Gastrocnemius medialis (tissue), 4 donors: ENCODE measurements around the gene PLPP1. TPM values are rescaled to one million over a fixed set of nuclear protein-coding genes. Genes with fewer than 3 reads are reported as not detected.

ENCODE experiments used
- ATAC-seq, 2 donors: fragments of 150-250 bp; one replicate each; pipeline ENCODE4 v1.9.1; 2016
- DNase-seq, 2 donors: peaks; one replicate each; pipeline ENCODE4 v3.0.0-alpha.2; 2019
- H3K27ac ChIP-seq, 4 donors: fragments of 200-600 bp; sonication (generic); 1 replicate in 1 of 4; 2 replicates in 3 of 4; pipeline ENCODE4 v1.5.1; 2016 to 2018; ENCODE audit warnings: mild to moderate bottlenecking in 2 of 4, moderate library complexity in 1 of 4
- H3K27me3 ChIP-seq, 3 donors: fragments of 200-600 bp; sonication (generic) in 2 of 3; 1 replicate in 1 of 3; 2 replicates in 2 of 3; pipeline versions ENCODE4 v1.5.1 to v1.6.0; 2016 to 2019; ENCODE audit warnings: mild to moderate bottlenecking in 1 of 3, moderate library complexity in 1 of 3
- H3K36me3 ChIP-seq, 2 donors: fragments of 200-600 bp; sonication (generic) in 1 of 2; one replicate each; pipeline ENCODE4 v1.5.1; 2017 to 2018
- H3K4me1 ChIP-seq, 2 donors: fragments of 200-600 bp; sonication (generic) in 1 of 2; one replicate each; pipeline ENCODE4 v1.5.1; 2016 to 2017; ENCODE audit warnings: mild to moderate bottlenecking in 2 of 2
- H3K4me3 ChIP-seq, 4 donors: fragments of 200-600 bp; sonication (generic) in 3 of 4; 1 replicate in 1 of 4; 2 replicates in 3 of 4; pipeline ENCODE4 v1.5.1; 2016 to 2019; ENCODE audit warnings: mild to moderate bottlenecking in 2 of 4
- H3K9me3 ChIP-seq, 3 donors: fragments of 200-600 bp; sonication (generic) in 2 of 3; 1 replicate in 1 of 3; 2 replicates in 2 of 3; pipeline ENCODE4 v1.5.1; 2016 to 2019
- POLR2A ChIP-seq, 2 donors: fragments of 450-650 bp; IDR thresholded peaks; one replicate each; pipeline ENCODE4 v1.6.1; 2017; ENCODE audit warnings: antibody characterized with exemption in 2 of 2, mild to moderate bottlenecking in 2 of 2, moderate library complexity in 2 of 2
- in situ Hi-C, 4 donors: fragments of 200-750 bp; cut with MboI; loops; one replicate each; pipeline versions ENCODE4 v1.15.0 to v1.8.0; 2017; ENCODE audit warnings: low sequenced_read_pairs in 4 of 4
- intact Hi-C: fragments of 100-400 bp; cut with DNase I; formaldehyde crosslinking; loops from one replicate; pipeline ENCODE4 v1.15.1; 2023; ENCODE audit warnings: low total_unique reads
- total RNA-seq, 4 donors: library from RNA; depleted of rRNA; stranded (reverse); fragments of >200 nt; gene quantifications; one replicate each; pipeline versions ENCODE4 v1.1.0 to v1.2.3, GENCODE V29; 2016
- TF ChIP-seq, protein P1 (sequence below), 5 experiments: fragments of 450-650 bp in 3 of 5; fragments of 200-600 bp in 2 of 5; sonication (generic) in 2 of 5; IDR thresholded peaks in 4 of 5; conservative IDR thresholded peaks in 1 of 5; 1 replicate in 4 of 5; 2 replicates in 1 of 5; pipeline ENCODE4 v1.5.1; 2016 to 2019; ENCODE audit warnings: antibody characterized with exemption in 5 of 5, mild to moderate bottlenecking in 3 of 5, moderate library complexity in 3 of 5

Gene PLPP1
- total RNA-seq, 4 donors from 2014 or later = 79.8 to 147 (median 91.5) TPM

DNA sequence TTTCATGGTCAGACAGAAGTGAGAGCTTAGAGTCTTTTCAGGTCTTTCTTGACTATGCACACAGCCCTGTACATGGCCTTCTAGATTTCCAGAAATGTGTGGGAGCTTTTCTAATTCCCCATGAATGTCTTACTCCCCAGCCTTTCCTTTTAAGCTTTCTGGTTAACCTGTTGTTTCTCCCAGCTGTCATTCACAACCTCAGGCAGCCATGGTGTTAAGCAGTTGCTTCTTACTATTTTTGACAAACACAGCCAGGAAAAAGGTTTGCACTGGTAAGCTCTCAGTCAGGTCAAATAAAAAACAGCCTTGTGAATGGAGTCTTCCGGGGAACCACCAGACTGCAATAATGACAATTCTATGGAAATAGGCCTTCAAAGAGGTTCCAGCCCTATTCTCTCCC is 142.1 kb downstream of the PLPP1 start:
- Histone ChIP-seq H3K4me3 (no peak overlapping the region), H3K4me1 (no peaks in the 10 kb centered on the region), H3K9me3 (no peaks in the 10 kb centered on the region), H3K27ac (no peak overlapping the region), H3K36me3 (peaks cover 0 to 31% of the 10 kb centered on the region in 2 donors), H3K27me3 (no peaks in the 10 kb centered on the region)
- in situ Hi-C loops (no loop called here), intact Hi-C loops (no loop called here)
- DNase-seq (no peak), ATAC-seq (no peak)
- TF ChIP-seq, protein P1, sequence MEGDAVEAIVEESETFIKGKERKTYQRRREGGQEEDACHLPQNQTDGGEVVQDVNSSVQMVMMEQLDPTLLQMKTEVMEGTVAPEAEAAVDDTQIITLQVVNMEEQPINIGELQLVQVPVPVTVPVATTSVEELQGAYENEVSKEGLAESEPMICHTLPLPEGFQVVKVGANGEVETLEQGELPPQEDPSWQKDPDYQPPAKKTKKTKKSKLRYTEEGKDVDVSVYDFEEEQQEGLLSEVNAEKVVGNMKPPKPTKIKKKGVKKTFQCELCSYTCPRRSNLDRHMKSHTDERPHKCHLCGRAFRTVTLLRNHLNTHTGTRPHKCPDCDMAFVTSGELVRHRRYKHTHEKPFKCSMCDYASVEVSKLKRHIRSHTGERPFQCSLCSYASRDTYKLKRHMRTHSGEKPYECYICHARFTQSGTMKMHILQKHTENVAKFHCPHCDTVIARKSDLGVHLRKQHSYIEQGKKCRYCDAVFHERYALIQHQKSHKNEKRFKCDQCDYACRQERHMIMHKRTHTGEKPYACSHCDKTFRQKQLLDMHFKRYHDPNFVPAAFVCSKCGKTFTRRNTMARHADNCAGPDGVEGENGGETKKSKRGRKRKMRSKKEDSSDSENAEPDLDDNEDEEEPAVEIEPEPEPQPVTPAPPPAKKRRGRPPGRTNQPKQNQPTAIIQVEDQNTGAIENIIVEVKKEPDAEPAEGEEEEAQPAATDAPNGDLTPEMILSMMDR (IDR thresholded peaks at IDR 0.05 in 4 of 5, conservative IDR thresholded peaks at IDR 0.05 in 1 of 5) = no peak
- no peak for TF ChIP-seq POLR2A (IDR thresholded peaks at IDR 0.05)

DNA sequence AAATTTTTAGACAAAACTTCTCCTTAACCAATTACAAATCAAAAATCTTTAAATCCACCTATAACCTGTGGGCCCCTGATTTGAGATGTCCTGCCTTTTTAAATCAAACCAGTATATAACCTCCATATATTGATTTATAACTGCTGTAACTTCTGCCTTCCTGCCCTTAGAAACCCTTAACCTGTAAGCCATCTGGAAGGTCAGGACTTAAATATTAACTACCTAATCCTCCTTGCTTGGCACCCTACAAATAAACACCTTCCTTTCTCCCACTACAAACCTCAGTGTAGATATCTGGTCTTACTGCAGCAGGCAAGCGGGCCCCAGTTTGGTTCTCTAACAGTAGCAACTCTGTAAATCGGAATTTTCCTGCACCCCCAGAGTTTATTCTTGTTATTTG is 143.1 kb downstream of the PLPP1 start:
- DNase-seq = no peak
- no peaks in the 10 kb centered on the region for H3K27me3 ChIP-seq
- H3K36me3 ChIP-seq = peaks cover 0 to 36% of the 10 kb centered on the region in 2 donors
- ATAC-seq = no peak
- no peaks in the 10 kb centered on the region for H3K9me3 ChIP-seq
- intact Hi-C loops = no loop called here
- in situ Hi-C loops = no loop called here
- no peak for TF ChIP-seq POLR2A (IDR thresholded peaks at IDR 0.05)
- TF ChIP-seq, protein P1 (IDR thresholded peaks at IDR 0.05 in 4 of 5, conservative IDR thresholded peaks at IDR 0.05 in 1 of 5) = no peak
- H3K4me1 ChIP-seq = no peaks in the 10 kb centered on the region
- H3K27ac ChIP-seq = no peak overlapping the region
- H3K4me3 ChIP-seq = no peak overlapping the region

DNA sequence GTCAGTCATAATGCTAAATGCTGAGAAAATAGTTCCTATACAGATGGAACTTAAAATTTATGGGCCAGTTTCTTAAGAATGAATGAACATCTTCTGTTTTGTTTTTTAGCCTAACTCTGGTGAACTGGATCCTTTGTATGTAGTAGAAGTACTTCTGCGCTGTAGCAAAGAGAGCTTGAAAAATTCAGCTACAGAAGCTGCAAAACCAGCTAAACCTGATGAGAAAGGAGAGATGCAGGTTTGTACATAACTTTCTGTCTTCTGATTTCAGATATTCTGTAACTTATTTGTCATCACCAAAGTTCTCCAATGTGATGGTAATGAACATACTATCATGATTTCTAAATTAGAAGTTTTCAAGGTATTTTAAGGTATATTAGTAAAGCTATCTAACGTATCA is 146.9 kb downstream of the PLPP1 start:
- Histone ChIP-seq H3K4me1 (no peaks in the 10 kb centered on the region), H3K9me3 (no peaks in the 10 kb centered on the region), H3K4me3 (no peak overlapping the region), H3K27ac (no peak overlapping the region), H3K36me3 (peaks cover 4 to 36% of the 10 kb centered on the region in 2 donors), H3K27me3 (no peaks in the 10 kb centered on the region)
- in situ Hi-C loops (no loop called here), intact Hi-C loops (no loop called here)
- no peak for DNase-seq
- ATAC-seq = no peak
- no peak for TF ChIP-seq POLR2A (IDR thresholded peaks at IDR 0.05)
- TF ChIP-seq, protein P1 (IDR thresholded peaks at IDR 0.05 in 4 of 5, conservative IDR thresholded peaks at IDR 0.05 in 1 of 5) = no peak

DNA sequence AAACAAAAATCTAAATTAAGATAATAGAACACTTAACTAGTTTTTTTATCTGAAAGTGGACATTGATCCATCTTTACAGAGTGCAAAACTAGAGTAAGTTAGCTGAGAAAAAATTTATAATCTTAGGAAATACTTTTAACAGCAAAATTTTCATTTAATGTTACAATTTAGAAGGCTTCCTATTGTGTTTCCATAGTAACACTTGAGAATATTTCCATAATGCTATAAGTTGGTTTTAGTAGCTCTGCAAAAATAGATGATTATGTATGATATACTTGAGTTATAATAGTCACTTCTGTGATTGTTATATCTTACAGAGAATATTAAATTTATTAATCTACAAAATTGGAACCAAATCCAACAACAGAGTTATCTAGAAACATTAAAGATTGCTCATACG is 148.4 kb downstream of the PLPP1 start:
- no peak for DNase-seq
- no peak overlapping the region for H3K27ac ChIP-seq
- peaks cover 7 to 35% of the 10 kb centered on the region in 2 donors for H3K36me3 ChIP-seq
- H3K4me1 ChIP-seq = no peaks in the 10 kb centered on the region
- no peaks in the 10 kb centered on the region for H3K9me3 ChIP-seq
- no peak for ATAC-seq
- intact Hi-C loops (no loop called here), in situ Hi-C loops (no loop called here)
- H3K27me3 ChIP-seq = no peaks in the 10 kb centered on the region
- no peak for TF ChIP-seq POLR2A (IDR thresholded peaks at IDR 0.05)
- TF ChIP-seq, protein P1 (IDR thresholded peaks at IDR 0.05 in 4 of 5, conservative IDR thresholded peaks at IDR 0.05 in 1 of 5) = no peak
- H3K4me3 ChIP-seq = no peak overlapping the region

DNA sequence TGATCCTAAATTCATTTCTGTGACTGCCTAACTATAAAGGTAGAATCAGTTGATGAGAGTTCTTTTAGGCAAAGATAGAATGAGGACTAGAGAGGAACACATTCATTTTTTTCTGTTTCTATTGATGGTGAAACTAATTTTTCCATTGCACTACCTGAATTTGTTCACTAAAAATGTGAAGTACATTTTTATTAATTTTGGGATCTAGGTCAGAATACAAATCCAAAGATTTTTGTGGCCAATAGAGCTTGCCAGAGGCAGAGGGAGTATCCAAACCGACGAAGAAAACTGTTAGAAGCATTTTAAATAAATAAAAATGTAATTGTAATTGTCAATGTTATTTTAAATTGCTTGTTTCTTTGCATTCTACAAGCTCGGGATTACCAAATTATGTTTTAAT is 148.9 kb downstream of the PLPP1 start:
- no peak for DNase-seq
- Histone ChIP-seq H3K27ac (no peak overlapping the region), H3K27me3 (no peaks in the 10 kb centered on the region), H3K4me3 (no peak overlapping the region), H3K9me3 (no peaks in the 10 kb centered on the region), H3K36me3 (peaks cover 7 to 35% of the 10 kb centered on the region in 2 donors), H3K4me1 (no peaks in the 10 kb centered on the region)
- TF ChIP-seq POLR2A (IDR thresholded peaks at IDR 0.05) = no peak
- TF ChIP-seq, protein P1 (IDR thresholded peaks at IDR 0.05 in 4 of 5, conservative IDR thresholded peaks at IDR 0.05 in 1 of 5) = no peak
- in situ Hi-C loops = no loop called here
- no peak for ATAC-seq
- intact Hi-C loops = no loop called here
